IMR-90 (cell line): ENCODE data around the gene TNRC18.

Experiments
- CEBPB ChIP-seq: IDR thresholded peaks from 2 replicates; pipeline ENCODE4 v1.6.1; 2012; ENCODE audit warnings: low read depth, low read length, improper control_type of control experiment
- FOS ChIP-seq: fragments of 150-350 bp; IDR thresholded peaks from 2 replicates; pipeline ENCODE4 v1.6.1; 2016; ENCODE audit warnings: low read depth, low read length
- MAFK ChIP-seq: IDR thresholded peaks from 2 replicates; pipeline ENCODE4 v1.6.1; 2012; ENCODE audit warnings: low read depth, low read length, improper control_type of control experiment
- POLR2A ChIP-seq: IDR thresholded peaks from 2 replicates; pipeline ENCODE4 v1.6.1; 2012; ENCODE audit warnings: mild to moderate bottlenecking, low read depth, low read length
- RFX5 ChIP-seq: IDR thresholded peaks from 2 replicates; pipeline ENCODE4 v1.8.0; 2012; ENCODE audit warnings: low read depth, mild to moderate bottlenecking, low read length, moderate library complexity
- TF ChIP-seq, protein P1 (sequence below): conservative IDR thresholded peaks from 2 replicates; pipeline ENCODE4 v1.5.1; 2012; ENCODE audit warnings: mild to moderate bottlenecking, low read depth, low read length, improper control_type of control experiment
- TF ChIP-seq, protein P2 (sequence below): fragments of 150-350 bp; IDR thresholded peaks from 2 replicates; pipeline ENCODE4 v1.6.1; 2017; ENCODE audit warnings: mild to moderate bottlenecking, antibody characterized with exemption, low read length, low read depth
- TF ChIP-seq, protein P3 (sequence below): fragments of 150-350 bp; IDR thresholded peaks from 2 replicates; pipeline ENCODE4 v1.6.1; 2016; ENCODE audit warnings: low read depth, mild to moderate bottlenecking, low read length, moderate library complexity, borderline replicate concordance

DNA sequence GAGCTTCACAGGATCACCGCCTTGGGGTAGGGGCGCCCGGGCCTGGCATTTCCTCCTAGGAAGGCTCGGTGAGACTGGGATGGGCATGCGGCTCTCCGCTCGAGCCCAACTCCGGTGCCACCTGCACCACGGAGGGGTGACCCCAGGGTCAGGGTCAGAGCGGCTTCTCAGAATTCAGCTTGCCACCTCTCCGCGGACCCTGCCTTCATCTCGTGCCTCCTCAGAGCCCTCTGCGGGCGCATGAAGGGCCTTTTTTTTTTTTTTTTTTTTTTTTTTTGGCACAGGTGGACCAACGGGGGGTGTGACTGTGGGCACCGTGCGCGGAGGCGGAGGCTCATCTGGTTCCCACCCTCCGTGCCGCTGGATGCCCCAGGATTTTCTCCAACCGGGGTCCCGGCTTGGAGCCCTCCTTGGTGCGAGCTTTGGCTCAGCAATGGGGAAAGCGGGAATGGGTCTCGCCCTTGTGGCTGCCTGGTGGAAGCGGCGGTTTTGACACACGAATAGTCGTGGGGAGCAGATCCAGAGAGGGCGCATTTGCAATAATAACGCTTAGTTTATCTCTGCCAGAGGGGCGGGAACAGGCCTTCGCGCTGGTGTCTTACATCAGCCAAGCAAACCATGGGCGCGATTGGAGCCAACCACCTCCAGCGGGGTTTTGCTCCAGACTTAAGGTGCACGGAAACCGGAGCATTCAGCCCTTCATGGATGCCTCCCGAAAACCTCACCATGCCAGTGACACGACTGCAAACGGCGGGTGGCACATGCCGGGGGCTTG is 5.0 kb upstream of the TNRC18 start:
- TF ChIP-seq, protein P1, sequence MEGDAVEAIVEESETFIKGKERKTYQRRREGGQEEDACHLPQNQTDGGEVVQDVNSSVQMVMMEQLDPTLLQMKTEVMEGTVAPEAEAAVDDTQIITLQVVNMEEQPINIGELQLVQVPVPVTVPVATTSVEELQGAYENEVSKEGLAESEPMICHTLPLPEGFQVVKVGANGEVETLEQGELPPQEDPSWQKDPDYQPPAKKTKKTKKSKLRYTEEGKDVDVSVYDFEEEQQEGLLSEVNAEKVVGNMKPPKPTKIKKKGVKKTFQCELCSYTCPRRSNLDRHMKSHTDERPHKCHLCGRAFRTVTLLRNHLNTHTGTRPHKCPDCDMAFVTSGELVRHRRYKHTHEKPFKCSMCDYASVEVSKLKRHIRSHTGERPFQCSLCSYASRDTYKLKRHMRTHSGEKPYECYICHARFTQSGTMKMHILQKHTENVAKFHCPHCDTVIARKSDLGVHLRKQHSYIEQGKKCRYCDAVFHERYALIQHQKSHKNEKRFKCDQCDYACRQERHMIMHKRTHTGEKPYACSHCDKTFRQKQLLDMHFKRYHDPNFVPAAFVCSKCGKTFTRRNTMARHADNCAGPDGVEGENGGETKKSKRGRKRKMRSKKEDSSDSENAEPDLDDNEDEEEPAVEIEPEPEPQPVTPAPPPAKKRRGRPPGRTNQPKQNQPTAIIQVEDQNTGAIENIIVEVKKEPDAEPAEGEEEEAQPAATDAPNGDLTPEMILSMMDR = peak; percentile 27; the same call in 1 of the 2 replicates
- TF ChIP-seq CEBPB (peak; percentile 67), POLR2A (no peak), RFX5 (no peak), FOS (no peak), MAFK (no peak)
- TF ChIP-seq, protein P2, sequence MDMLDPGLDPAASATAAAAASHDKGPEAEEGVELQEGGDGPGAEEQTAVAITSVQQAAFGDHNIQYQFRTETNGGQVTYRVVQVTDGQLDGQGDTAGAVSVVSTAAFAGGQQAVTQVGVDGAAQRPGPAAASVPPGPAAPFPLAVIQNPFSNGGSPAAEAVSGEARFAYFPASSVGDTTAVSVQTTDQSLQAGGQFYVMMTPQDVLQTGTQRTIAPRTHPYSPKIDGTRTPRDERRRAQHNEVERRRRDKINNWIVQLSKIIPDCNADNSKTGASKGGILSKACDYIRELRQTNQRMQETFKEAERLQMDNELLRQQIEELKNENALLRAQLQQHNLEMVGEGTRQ = no peak
- TF ChIP-seq, protein P3, sequence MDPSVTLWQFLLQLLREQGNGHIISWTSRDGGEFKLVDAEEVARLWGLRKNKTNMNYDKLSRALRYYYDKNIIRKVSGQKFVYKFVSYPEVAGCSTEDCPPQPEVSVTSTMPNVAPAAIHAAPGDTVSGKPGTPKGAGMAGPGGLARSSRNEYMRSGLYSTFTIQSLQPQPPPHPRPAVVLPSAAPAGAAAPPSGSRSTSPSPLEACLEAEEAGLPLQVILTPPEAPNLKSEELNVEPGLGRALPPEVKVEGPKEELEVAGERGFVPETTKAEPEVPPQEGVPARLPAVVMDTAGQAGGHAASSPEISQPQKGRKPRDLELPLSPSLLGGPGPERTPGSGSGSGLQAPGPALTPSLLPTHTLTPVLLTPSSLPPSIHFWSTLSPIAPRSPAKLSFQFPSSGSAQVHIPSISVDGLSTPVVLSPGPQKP = no peak
